HCT116 (cell line): ENCODE results near the gene TMEM100. TPM values are rescaled to one million over a fixed set of nuclear protein-coding genes. Genes with fewer than 3 reads are reported as not detected.

Experiments used
- ATAC-seq: fragments of 200-7000 bp; cut with Tn5 transposase; 2 replicates; pipeline ENCODE4 v1.9.1; 2020; ENCODE audit warnings: mild to moderate bottlenecking, moderate library complexity
- BruUV-seq: library from RNA; stranded (reverse); fragments of 400-500 nt; replicated peaks from 2 replicates; lab custom pipeline; 2021; lab: Mats Ljungman, UMichigan
- CTCF ChIA-PET: fragments of 300-600 bp; sonication (Branson Sonifier 250); formaldehyde crosslinking; loops from one replicate; lab custom pipeline; 2021; ENCODE audit warnings: antibody characterized with exemption; lab: Charles Lee
- POLR2A ChIA-PET: fragments of 300-600, 350-600 bp; sonication (Branson Sonifier 250); formaldehyde crosslinking; loops from one replicate; lab custom pipeline; 2021; ENCODE audit warnings: antibody characterized with exemption; lab: Charles Lee
- RAD21 ChIA-PET, 2 experiments: fragments of 300-600 bp; sonication (Branson Sonifier 250); formaldehyde crosslinking; loops; one replicate each; lab custom pipeline; 2023; ENCODE audit warnings: low total read pairs in 2 of 2; ENCODE audit not compliant: uncharacterized antibody in 2 of 2, unreplicated experiment in 2 of 2, low non-redundant PET in 1 of 2; lab: Charles Lee
- DNase-seq: peaks from one replicate; pipeline ENCODE4 v3.0.0-alpha.2; 2010; ENCODE audit warnings: low read depth, low spot score
- H2AFZ ChIP-seq: fragments of 200-600 bp; shearing (Covaris generic), sonication (generic); 2 replicates; pipeline ENCODE4 v1.6.1; 2017; ENCODE audit warnings: low read depth, mixed run types, mixed read lengths, antibody characterized with exemption, low read length; ENCODE audit not compliant: poor library complexity, severe bottlenecking
- H3K27ac ChIP-seq: 2 replicates; pipeline ENCODE4 v1.5.1; 2012; ENCODE audit warnings: low read depth, low read length
- H3K27me3 ChIP-seq: fragments of 200-600 bp; sonication (generic); 2 replicates; pipeline ENCODE4 v1.6.1; 2016; ENCODE audit warnings: mixed run types, low read length, mixed read lengths; ENCODE audit not compliant: insufficient read depth
- H3K36me3 ChIP-seq, 2 experiments: fragments of 200-500 bp in 1 of 2; fragments of 200-600 bp in 1 of 2; sonication (Bioruptor generic) in 1 of 2; sonication (generic) in 1 of 2; 2 replicates each; pipeline versions ENCODE4 v1.5.1 to v1.6.1; 2014 to 2016; ENCODE audit warnings: low read length in 2 of 2, inconsistent platforms in 1 of 2, mixed read lengths in 1 of 2, mixed run types in 1 of 2; ENCODE audit not compliant: insufficient read depth in 2 of 2, control insufficient read depth in 1 of 2
- H3K4me1 ChIP-seq, 2 experiments: fragments of 200-600 bp in 1 of 2; sonication (generic) in 1 of 2; 2 replicates each; pipeline versions ENCODE4 v1.5.1 to v1.6.1; 2012 to 2017; ENCODE audit warnings: low read length in 2 of 2, inconsistent platforms in 1 of 2, mild to moderate bottlenecking in 1 of 2, mixed read lengths in 1 of 2, mixed run types in 1 of 2, moderate library complexity in 1 of 2; ENCODE audit not compliant: insufficient read depth in 2 of 2, control insufficient read depth in 1 of 2
- H3K4me2 ChIP-seq: fragments of 200-600 bp; sonication (generic); 2 replicates; pipeline ENCODE4 v1.6.1; 2017; ENCODE audit warnings: mixed run types, low read length, mixed read lengths
- H3K4me3 ChIP-seq, 2 experiments: fragments of 200-600 bp in 1 of 2; sonication (generic) in 1 of 2; replicated peaks in 1 of 2; 2 replicates each; pipeline ENCODE4 v1.5.1; 2011 to 2016; ENCODE audit warnings: low read length in 2 of 2, control low read depth in 1 of 2, low read depth in 1 of 2, mild to moderate bottlenecking in 1 of 2, mixed read lengths in 1 of 2, mixed run types in 1 of 2
- H3K79me2 ChIP-seq: fragments of 200-600 bp; sonication (generic); 2 replicates; pipeline ENCODE4 v1.6.1; 2017; ENCODE audit warnings: mild to moderate bottlenecking, mixed run types, low read length, moderate library complexity, mixed read lengths; ENCODE audit not compliant: insufficient read depth
- H3K9ac ChIP-seq: fragments of 200-600 bp; sonication (generic); 2 replicates; pipeline ENCODE4 v1.6.1; 2016; ENCODE audit warnings: low read length, mixed read lengths
- H3K9me2 ChIP-seq: fragments of 200-600 bp; sonication (generic), shearing (Covaris generic); 2 replicates; pipeline ENCODE4 v1.6.1; 2017; ENCODE audit warnings: mixed run types, mild to moderate bottlenecking, moderate library complexity; ENCODE audit not compliant: insufficient read depth
- H3K9me3 ChIP-seq, 2 experiments: fragments of 200-500 bp in 1 of 2; fragments of 200-600 bp in 1 of 2; sonication (Bioruptor generic) in 1 of 2; sonication (generic) in 1 of 2; 2 replicates each; pipeline ENCODE4 v1.6.1; 2014 to 2017; ENCODE audit warnings: low read length in 2 of 2, mixed read lengths in 2 of 2, inconsistent platforms in 1 of 2, low read depth in 1 of 2, mild to moderate bottlenecking in 1 of 2, mixed run types in 1 of 2, moderate library complexity in 1 of 2; ENCODE audit not compliant: control insufficient read depth in 1 of 2, insufficient read depth in 1 of 2
- H4K20me1 ChIP-seq: fragments of 200-600 bp; sonication (generic), shearing (Covaris generic); 2 replicates; pipeline ENCODE4 v1.6.1; 2017; ENCODE audit warnings: mixed run types, mild to moderate bottlenecking, moderate library complexity; ENCODE audit not compliant: insufficient read depth
- ATF3 ChIP-seq: IDR thresholded peaks from 2 replicates; pipeline ENCODE4 v1.6.1; 2012
- CBX3 ChIP-seq: IDR thresholded peaks from 2 replicates; pipeline ENCODE4 v1.6.1; 2012; ENCODE audit warnings: low read depth
- CEBPB ChIP-seq: IDR thresholded peaks from 2 replicates; pipeline ENCODE4 v1.6.1; 2012; ENCODE audit warnings: low read depth
- CTCF ChIP-seq, 3 experiments: fragments of 200-600 bp in 1 of 3; sonication (generic) in 1 of 3; IDR thresholded peaks in 2 of 3; conservative IDR thresholded peaks in 1 of 3; 2 replicates each; pipeline ENCODE4 v1.5.1; 2012 to 2017; ENCODE audit warnings: low read depth in 2 of 3, low read length in 2 of 3, antibody characterized with exemption in 1 of 3, borderline replicate concordance in 1 of 3, control low read depth in 1 of 3, mild to moderate bottlenecking in 1 of 3, mixed read lengths in 1 of 3, mixed run types in 1 of 3, moderate library complexity in 1 of 3; ENCODE audit not compliant: insufficient read depth in 1 of 3
- ELF1 ChIP-seq: IDR thresholded peaks from 2 replicates; pipeline ENCODE4 v1.6.1; 2012; ENCODE audit warnings: low read depth, borderline replicate concordance
- FOSL1 ChIP-seq: IDR thresholded peaks from 2 replicates; pipeline ENCODE4 v1.6.1; 2012; ENCODE audit warnings: low read depth
- JUND ChIP-seq: IDR thresholded peaks from 2 replicates; pipeline ENCODE4 v1.6.1; 2012
- POLR2A ChIP-seq: IDR thresholded peaks from 2 replicates; pipeline ENCODE4 v1.7.0; 2011; ENCODE audit warnings: borderline replicate concordance; ENCODE audit not compliant: insufficient read depth, insufficient read length; ENCODE audit errors: extremely low read depth
- RAD21 ChIP-seq: IDR thresholded peaks from 2 replicates; pipeline ENCODE4 v1.6.1; 2012; ENCODE audit warnings: low read depth, mild to moderate bottlenecking
- REST ChIP-seq: IDR thresholded peaks from 2 replicates; pipeline ENCODE4 v1.6.1; 2012; ENCODE audit warnings: low read depth
- SIN3A ChIP-seq: IDR thresholded peaks from 2 replicates; pipeline ENCODE4 v1.6.1; 2012; ENCODE audit warnings: low read depth
- SP1 ChIP-seq: IDR thresholded peaks from 2 replicates; pipeline ENCODE4 v1.6.1; 2012; ENCODE audit warnings: low read depth
- SRF ChIP-seq: IDR thresholded peaks from 2 replicates; pipeline ENCODE4 v1.6.1; 2012; ENCODE audit warnings: low read depth
- TCF7L2 ChIP-seq: IDR thresholded peaks from 2 replicates; pipeline ENCODE4 v1.7.0; 2011; ENCODE audit warnings: borderline replicate concordance, inconsistent platforms; ENCODE audit not compliant: insufficient read depth, insufficient read length; ENCODE audit errors: extremely low read depth
- ZFX ChIP-seq: fragments of 450-650 bp; IDR thresholded peaks from 2 replicates; pipeline ENCODE4 v1.6.1; 2017
- intact Hi-C: fragments of 100-400 bp; cut with micrococcal nuclease; formaldehyde crosslinking; loops from 2 replicates; pipeline ENCODE4 v1.10.0; 2022
- total RNA-seq: library from RNA; stranded (reverse); gene quantifications from one replicate; pipeline ENCODE4 v1.2.1, GENCODE V29; 2021; ENCODE audit not compliant: unreplicated experiment

TMEM100 gene
- total RNA-seq, 1 experiment from 2014 or later, result not detected

- TF ChIP-seq REST, result no peak
- no peak for TF ChIP-seq CTCF (IDR thresholded peaks at IDR 0.05 in 2 of 3, conservative IDR thresholded peaks at IDR 0.05 in 1 of 3; ENCODE audit: borderline replicate concordance in 1 of 3, insufficient read depth in 1 of 3, low read depth in 2 of 3, low read length in 2 of 3)
- no peak for TF ChIP-seq POLR2A
- TF ChIP-seq, all 23 proteins: peak for 0
Measured at GRCh38 chr17:55673743-55674506, 48.7 kb downstream of the TMEM100 start (continued).

GRCh38 chr17:55672585-55673501 is 49.8 kb downstream of the TMEM100 start:
- BruUV-seq, result no TSS peak
- H3K9me2 ChIP-seq, result no peaks in the 10 kb centered on the region
- no peaks in the 10 kb centered on the region for H3K9me3 ChIP-seq
- ChIA-PET RAD21 (no interaction called here), POLR2A (no interaction called here), CTCF (no interaction called here)
- no peak overlapping the region for H3K27ac ChIP-seq
- H3K4me3 ChIP-seq, result no peak overlapping the region
- intact Hi-C loops, result no loop called here
- no peak overlapping the region for H3K4me2 ChIP-seq
- peaks cover 64% of the 10 kb centered on the region for H3K27me3 ChIP-seq
- H3K79me2 ChIP-seq, result no peaks in the 10 kb centered on the region
- H4K20me1 ChIP-seq, result no peaks in the 10 kb centered on the region
- no peaks in the 10 kb centered on the region for H3K4me1 ChIP-seq
- TF ChIP-seq ATF3 (no peak), ELF1 (no peak), ZFX (no peak), FOSL1 (no peak), JUND (no peak), CTCF (IDR thresholded peaks at IDR 0.05 in 2 of 3, conservative IDR thresholded peaks at IDR 0.05 in 1 of 3; ENCODE audit: borderline replicate concordance in 1 of 3, insufficient read depth in 1 of 3, low read depth in 2 of 3, low read length in 2 of 3) (no peak), TCF7L2 (no peak), SRF (no peak), RAD21 (no peak), SIN3A (no peak), POLR2A (no peak), SP1 (no peak), CEBPB (no peak), CBX3 (no peak)
- H3K36me3 ChIP-seq, result no peaks in the 10 kb centered on the region
- no peak for DNase-seq
- no peak overlapping the region for H2AFZ ChIP-seq
- ATAC-seq, result no peak
- H3K9ac ChIP-seq, result no peak overlapping the region
